Vagina (tissue), 2 donors: Measurements from ENCODE around the gene RNF182.

Experiments used
- POLR2A ChIP-seq, 2 donors: fragments of 450-650 bp; IDR thresholded peaks; one replicate each; pipeline ENCODE4 v1.6.1; 2017; ENCODE audit warnings: antibody characterized with exemption in 2 of 2, mild to moderate bottlenecking in 2 of 2, moderate library complexity in 2 of 2
- POLR2AphosphoS5 ChIP-seq, 2 donors: sonication (generic); formaldehyde crosslinking; IDR thresholded peaks; one replicate each; pipeline ENCODE4 v1.9.0; 2017; ENCODE audit warnings: antibody characterized with exemption in 2 of 2, mild to moderate bottlenecking in 2 of 2, low read depth in 1 of 2; ENCODE audit not compliant: insufficient read depth in 1 of 2
- TF ChIP-seq, protein P1 (sequence below), 3 experiments: fragments of 450-650 bp in 2 of 3; fragments of 200-600 bp in 1 of 3; sonication (generic) in 1 of 3; IDR thresholded peaks; one replicate each; pipeline ENCODE4 v1.5.1; 2017 to 2019; ENCODE audit warnings: antibody characterized with exemption in 3 of 3, mild to moderate bottlenecking in 2 of 3, moderate library complexity in 2 of 3

DNA sequence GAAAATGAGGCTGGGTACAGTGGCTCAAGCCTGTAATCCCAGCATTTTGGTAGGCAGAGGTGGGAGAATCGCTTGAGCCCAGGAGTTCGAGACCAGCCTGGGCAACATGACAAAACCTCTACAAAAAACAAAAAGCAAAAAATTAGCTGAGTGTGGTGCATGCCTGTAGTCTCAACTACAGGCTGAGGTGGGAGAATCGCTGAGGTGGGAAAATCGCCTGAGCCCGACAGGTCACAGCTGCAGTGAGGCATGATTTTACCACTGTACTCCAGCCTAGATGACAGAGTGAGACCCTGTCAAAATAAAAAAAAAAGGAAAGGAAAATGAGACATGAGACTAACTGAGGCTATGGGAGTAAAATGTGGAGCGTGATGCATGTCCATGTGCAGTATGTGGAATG lies 104.9 kb downstream of the RNF182 start:
- TF ChIP-seq, protein P1, sequence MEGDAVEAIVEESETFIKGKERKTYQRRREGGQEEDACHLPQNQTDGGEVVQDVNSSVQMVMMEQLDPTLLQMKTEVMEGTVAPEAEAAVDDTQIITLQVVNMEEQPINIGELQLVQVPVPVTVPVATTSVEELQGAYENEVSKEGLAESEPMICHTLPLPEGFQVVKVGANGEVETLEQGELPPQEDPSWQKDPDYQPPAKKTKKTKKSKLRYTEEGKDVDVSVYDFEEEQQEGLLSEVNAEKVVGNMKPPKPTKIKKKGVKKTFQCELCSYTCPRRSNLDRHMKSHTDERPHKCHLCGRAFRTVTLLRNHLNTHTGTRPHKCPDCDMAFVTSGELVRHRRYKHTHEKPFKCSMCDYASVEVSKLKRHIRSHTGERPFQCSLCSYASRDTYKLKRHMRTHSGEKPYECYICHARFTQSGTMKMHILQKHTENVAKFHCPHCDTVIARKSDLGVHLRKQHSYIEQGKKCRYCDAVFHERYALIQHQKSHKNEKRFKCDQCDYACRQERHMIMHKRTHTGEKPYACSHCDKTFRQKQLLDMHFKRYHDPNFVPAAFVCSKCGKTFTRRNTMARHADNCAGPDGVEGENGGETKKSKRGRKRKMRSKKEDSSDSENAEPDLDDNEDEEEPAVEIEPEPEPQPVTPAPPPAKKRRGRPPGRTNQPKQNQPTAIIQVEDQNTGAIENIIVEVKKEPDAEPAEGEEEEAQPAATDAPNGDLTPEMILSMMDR (IDR thresholded peaks at IDR 0.05), result no peak
- TF ChIP-seq POLR2A (IDR thresholded peaks at IDR 0.05) (no peak), POLR2AphosphoS5 (IDR thresholded peaks at IDR 0.05; ENCODE audit: insufficient read depth in 1 of 2, low read depth in 1 of 2) (no peak)
